Head of caudate nucleus (tissue), 42 donors: ENCODE measurements around the gene ZNF91.
A peak's percentile ranks its signal among the peaks of the same experiment; 100 is the strongest.
"Not testable (repeated sequence)": the region's sequence is repeated elsewhere in the genome, so short reads cannot be mapped to it uniquely, and the experiment has no call there.

Source experiments
- DNase-seq, 42 donors: peaks; one replicate each; pipeline versions ENCODE4 v3.0.0 to v3.0.0-alpha.2; 2020 to 2021; ENCODE audit warnings: mixed read lengths in 7 of 42
- intact Hi-C: fragments of 100-400 bp; cut with DNase I; formaldehyde crosslinking; loops from one replicate; pipeline ENCODE4 v1.15.0; 2022

ZNF91 gene

DNA sequence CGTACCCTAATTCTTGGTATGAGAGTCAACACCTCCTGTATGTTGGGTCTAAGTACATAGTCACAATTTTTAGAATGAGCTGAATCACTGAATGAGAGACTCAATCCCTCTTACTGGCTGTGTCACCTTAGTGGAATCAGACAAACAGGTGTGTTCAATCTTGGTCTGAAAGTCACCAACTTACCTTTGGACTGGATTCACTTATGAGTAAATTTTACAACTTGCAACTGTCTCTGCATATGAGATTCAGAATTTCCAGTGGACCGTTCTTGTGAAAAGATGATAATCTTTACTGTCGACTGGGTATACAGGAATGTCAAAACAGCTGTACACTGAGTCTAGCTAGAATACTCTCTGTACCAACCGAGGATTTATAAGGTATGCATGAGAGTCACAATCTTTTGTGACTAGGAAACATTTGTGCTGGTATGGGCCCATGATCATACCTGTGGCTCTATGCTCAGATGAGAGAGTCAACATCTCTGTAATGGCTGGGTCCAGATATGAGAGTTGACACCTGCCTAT, 5.9 kb upstream of the ZNF91 start:
- intact Hi-C loops: no loop called here
- no peak for DNase-seq

DNA sequence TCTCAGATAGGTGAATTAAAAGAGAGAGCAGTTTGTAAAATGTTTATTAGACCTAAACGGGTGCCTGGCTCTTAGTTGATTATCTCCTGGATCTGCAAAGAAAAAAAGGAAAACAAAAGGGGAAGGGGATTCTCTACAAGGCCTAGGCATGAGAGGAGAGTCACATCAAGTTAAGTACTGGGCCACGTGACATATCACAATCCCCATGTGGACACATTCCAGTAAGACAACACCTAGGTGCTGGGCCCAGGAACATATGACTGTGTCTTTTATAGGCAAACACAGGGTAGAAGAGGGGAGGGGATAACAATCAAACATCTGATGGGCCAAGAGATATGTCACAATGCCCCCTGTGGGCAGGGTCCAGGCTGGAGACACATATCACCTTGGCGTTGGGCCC, 4.2 kb upstream of the ZNF91 start:
- intact Hi-C loops: no loop called here

DNA sequence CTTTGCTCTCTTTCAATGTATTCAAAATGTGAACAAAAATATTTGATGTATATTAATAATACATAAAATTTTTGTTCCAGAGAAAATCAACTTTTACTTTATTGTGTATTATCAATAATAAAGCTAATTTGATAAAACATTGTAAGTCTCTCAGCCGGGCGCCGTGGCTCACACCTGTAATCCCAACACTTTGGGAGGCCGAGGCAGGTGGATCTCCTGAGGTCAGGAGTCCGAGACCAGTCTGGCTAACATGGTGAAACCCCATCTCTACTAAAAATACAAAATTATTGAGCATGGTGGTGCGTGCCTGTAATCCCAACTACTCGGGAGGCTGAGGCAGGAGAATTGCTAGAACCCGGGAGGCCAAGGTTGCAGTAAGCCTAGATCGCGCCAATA, 449 bp upstream of the ZNF91 start:
- intact Hi-C loops: not testable (repeated sequence)
- DNase-seq: peak in 5 of 42 donors; percentile 14 to 48 (median 25)

More for the DNA sequence above, 4.2 kb upstream of the ZNF91 start:
- DNase-seq: no peak

DNA sequence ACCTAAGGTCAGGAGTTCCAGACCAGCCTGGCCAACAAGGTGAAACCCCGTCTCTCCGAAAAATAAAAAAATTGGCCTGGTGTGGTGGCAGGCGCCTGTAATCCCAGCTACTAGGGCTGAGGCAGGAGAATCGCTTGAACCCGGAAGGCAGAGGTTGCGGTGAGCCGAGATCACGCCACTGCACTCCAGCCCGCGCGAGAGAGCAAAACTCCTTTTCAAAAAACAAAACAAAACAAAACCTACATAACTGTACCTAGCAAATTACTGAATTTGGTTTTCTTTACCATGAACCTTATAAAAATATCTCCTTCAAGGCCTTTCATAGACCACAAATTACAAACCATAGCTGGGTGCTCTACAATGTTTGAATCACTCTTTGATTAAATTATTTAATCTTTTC, 760 bp downstream of the ZNF91 start:
- peak in 16 of 42 donors; percentile 4 to 46 (median 23) for DNase-seq
- intact Hi-C loops: no loop called here

DNA sequence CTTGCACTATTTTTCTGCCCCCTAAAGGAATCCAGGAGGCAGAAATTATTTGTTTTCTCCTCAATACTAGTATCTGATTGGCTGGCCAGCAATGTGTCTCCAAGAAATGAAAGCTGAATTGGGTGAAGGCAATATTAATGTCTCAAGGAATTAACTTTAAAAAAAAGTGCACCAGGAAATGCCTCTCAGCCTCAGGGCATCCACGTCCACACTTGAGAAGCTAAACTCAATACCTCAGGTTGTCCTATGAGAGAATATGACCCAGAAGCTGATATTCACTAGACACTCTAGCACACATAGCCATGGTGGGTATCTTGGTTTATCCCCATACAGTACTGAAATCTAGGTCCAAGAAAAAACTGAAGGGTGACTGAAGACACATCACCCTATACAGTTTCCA, 2.1 kb downstream of the ZNF91 start:
- DNase-seq: peak in 1 of 42 donors; percentile 25
- intact Hi-C loops: no loop called here

DNA sequence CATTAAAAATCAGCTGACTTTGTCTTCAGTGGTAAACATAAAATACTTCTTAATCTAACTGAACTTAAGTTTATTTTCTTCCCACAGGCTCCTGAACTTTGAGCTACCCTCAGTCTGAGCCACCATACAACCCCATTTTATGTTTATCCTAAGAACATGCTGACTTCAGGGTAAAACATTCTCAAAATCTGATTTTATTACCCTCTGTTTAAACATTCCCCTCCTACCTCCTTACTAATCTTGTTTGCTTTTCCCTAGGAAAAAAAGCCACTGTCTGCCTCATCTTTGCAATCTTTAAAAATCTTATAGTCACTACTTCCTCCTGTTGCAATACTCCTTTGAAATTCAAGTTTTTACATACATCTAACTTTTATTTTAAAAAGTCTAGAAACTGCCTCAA, 4.0 kb downstream of the ZNF91 start:
- intact Hi-C loops: no loop called here
- DNase-seq: no peak

DNA sequence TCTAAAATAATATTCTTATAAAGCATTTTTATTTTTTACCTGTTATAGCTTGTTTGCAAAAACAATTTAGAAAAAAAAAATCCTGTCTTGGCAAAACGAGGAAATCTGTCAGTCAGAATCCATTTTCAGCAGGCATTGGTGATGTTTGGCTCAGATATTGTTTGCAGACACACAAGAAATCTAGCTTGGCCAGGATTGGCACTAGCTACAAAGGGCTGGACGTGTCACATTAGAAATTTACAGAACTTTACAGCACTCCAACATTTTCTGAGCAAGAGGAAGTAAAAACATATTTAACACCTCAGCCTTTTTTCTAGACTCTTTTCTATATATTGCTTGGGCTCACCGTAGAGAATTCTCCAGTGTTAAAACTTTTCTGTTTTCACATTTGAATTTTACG, 9.9 kb downstream of the ZNF91 start:
- intact Hi-C loops: no loop called here
- DNase-seq: no peak

DNA sequence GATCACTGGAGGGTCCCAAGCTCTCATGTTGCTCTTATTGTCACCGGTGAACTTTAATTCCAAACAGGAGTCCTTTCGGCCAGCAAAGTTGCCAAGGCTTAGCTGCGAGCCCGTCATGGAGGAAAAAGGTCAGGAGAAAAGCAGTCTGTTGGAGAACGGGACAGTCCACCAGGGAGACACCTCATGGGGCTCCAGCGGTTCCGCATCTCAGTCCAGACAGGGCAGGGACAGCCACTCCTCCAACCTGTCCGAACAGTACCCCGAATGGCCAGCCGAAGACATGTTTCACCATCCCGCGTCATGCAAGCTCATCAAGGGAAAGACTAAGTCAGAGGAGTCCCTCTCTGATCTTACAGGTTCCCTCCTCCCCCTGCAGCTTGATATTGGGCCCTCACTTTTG, 10.4 kb downstream of the ZNF91 start:
- no peak for DNase-seq
- intact Hi-C loops: no loop called here

DNA sequence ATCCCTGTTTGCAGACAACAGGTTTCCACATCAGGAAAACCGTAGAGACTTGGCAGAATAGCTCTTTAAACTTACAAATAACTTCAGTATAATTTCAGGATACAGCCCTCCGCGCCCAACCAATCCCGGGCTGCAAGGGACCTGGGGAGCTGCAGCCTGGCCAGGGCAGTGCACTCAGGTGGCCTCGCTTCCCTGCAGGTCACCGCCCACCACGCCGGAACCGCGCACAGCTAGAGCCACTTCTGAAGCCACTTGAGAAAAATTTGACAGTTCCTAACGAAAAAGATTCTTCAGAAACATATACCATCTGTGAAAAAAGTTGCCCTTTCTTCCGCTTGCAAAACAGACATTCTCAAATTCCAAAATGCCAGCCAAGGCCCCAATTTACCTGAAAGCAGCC, 11.1 kb downstream of the ZNF91 start:
- no peak for DNase-seq
- intact Hi-C loops: no loop called here

DNA sequence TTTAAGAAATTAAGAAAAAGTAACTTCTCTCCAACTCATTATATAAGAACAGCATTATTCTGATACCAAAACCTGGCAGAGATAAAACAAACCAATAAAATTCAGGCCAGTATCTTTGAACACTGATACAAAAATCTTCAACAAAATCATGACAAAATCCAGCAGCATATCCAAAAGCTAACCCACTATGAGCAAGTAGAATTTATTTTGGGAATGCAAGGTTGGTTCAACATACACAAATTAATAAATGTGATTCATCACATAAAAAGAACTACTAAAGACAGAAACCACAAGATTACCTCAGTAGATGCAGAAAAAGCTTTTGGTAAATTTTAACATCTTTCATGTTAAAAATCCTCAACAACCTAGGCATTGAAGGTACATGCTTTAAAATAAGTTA, 12.3 kb downstream of the ZNF91 start:
- DNase-seq: no peak
- intact Hi-C loops: no loop called here

DNA sequence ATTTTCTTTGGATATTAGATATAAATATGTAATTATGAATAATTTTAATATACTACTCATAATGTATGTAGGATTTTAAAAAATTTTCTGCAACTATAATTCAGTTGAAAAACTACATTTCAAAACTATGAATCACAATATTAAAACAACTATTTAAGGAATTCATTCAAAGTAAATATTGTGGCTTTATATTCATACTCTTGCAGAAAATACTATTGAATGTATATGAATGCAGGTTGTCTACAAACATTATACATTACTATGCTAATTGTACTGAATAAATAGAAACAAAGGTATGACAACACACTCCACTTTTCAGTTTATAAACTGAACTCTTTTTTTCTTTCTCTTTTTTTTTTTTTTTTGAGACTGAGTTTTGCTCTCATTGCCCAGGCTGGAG, 14.2 kb downstream of the ZNF91 start:
- intact Hi-C loops: no loop called here

DNA sequence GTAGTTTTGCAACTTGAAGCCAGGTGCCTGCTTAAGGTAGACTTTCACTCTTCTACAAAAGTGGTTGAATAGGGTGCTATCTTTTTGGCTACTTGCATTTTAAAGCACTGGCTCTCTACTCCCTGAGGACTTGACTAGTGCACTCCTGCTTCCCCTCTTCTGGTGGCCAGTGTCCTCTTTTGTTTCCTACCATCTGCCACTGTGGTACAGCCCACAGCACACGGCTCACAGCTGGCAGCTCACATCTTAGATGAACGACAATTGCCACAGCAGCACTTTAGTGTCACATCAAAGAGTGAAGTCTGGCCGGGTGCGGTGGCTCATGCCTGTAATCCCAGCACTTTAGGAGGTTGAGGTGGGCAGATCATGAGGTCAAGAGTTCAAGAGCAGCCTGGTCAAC, 15.6 kb downstream of the ZNF91 start:
- intact Hi-C loops, DNase-seq: not testable (repeated sequence)

More for the DNA sequence above, 14.2 kb downstream of the ZNF91 start:
- no peak for DNase-seq

DNA sequence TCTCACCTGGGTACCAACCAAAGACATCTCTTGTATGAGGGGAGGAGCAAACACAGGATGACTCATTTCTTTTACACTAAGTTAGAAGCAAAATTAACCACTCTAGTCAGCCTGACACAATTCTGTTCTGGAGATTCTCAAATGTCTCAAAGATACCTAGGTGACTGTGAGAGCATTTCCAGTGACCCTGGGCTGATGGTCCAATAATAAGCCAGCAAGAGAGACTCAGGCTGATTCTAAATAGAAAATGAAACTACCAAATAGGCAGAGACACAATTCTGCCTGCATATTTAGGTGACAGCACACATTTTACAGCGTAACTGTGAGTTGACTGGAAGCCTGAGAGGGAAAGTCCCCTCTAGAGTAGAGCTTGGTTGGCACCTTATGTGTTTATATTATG, 16.3 kb downstream of the ZNF91 start:
- no peak for DNase-seq
- intact Hi-C loops: no loop called here

DNA sequence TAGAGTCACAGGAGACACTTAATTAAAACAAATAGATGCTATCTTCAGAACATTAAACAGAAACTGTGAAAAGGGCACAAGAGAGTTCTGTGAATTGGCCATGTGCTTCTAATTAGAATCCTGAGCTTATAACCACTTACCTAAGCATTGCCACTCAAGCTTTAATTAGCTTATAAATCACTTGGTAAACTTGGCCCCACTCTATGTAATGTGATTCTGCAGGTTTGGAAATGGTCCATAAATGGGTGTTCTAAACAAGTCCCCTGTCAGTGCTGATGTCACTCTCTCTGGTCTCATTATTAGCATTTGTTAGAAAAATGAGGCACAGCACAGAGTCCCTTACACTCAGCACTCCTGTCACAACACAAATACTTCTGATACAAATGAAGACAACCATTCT, 18.0 kb downstream of the ZNF91 start:
- DNase-seq: no peak
- intact Hi-C loops: no loop called here

DNA sequence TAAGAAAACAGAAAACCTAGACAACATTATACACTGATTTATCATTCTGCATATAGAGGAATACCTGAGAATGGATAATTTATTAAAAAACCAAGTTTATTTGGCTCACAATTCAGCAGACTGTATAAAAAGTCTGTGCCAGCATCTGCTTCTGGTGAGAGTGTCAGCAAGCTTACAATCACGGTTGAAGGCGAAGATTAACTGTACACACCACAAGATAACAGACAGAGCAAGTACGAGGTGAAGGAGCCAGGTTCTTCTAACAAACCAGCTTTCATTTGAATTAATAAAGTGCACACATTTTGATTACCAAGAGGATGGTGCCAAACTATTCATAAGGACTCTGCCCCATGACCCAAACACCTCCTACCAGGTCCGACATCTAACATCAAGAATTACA, 28.8 kb downstream of the ZNF91 start:
- DNase-seq: no peak
- intact Hi-C loops: no loop called here

DNA sequence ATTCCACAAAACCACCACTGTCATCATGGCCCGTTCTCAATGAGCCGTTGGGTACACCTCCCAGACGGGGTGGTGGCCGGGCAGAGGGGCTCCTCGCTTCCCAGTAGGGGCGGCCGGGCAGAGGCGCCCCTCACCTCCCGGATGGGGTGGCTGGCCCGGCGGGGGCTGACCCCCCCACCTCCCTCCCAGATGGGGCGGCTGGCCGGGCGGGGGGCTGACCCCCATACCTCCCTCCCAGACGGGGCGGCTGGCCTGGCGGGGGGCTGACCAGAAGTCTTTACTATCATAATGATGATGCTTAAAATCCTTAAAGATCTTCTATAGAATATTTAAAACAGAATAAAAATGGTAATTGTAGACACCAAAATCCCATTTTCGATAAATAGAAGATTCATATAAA, 29.2 kb downstream of the ZNF91 start:
- DNase-seq, intact Hi-C loops: not testable (repeated sequence)

DNA sequence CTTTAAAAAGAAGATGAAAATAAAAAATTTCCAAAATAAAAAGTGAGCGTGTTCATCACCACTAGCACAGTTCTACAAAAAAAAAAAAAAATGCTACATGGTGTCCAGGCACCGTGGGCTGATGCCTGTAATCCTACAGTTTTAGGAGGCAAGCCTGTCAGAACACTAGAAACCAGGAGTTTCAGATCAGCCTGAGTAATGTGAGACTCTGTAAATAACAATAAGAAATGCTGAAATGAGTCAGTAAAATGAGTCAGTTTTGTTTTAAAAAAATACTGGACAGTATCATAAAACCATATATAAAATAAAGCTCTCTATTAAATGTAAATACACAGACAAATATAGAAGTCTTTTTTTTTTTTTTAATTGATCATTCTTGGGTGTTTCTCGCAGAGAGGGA, 30.0 kb downstream of the ZNF91 start:
- no peak for DNase-seq
- intact Hi-C loops: no loop called here

DNA sequence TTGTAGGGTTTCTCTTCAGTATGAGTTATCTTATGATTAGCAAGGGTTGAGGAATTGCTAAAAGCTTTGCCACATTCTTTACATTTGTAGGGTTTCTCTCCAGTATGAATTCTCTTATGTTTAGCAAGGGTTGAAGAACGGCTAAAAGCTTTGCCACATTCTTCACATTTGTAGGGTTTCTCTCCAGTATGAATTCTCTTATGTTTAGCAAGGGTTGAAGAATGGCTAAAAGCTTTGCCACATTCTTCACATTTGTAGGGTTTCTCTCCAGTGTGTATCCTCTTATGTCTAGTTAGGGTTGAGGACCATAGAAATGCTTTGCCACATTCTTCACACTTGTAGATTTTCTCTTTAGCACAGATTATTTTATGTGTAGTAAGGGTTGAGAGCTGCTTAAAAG, 33.4 kb downstream of the ZNF91 start:
- DNase-seq, intact Hi-C loops: not testable (repeated sequence)

DNA sequence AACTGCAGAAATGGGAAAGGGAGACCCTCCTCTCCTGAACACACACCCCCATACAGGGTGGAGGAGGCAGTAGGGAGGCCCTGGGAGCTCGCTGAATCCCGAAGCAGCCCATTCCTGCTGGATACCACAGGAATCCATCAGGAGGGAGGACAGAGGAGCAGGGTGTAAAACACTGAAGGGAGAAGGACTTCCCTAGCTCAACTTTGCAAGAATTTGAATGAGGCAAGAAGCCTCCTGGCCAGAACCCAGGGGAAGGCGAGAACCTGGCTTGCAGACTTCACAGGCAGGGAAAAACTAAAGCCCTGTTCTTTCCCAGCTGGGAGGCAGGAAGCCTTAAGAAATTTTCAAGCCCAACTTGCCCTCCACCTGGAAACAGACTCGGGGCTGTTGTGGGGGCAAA, 43.5 kb downstream of the ZNF91 start:
- no peak for DNase-seq
- intact Hi-C loops: no loop called here

DNA sequence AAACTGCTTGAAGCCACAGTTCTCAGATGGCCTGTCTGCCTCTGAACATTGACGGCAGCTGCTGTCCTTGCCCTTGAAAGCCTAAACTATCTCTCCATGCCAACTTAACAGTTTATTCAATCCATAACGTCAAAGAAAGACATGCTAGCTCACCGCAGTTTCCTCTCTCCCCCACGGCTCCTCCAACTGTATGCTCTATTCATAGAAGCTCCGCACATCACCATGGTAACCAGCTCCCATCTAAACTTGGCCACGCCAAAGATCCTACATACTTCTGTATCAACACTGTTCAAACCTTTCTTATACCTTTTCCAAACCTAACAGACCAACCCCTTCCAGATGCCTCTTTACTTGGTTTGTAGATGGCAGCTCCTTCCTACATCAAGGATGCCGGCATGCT, 48.6 kb downstream of the ZNF91 start:
- intact Hi-C loops: no loop called here
- peak in 39 of 42 donors; percentile 19 to 90 (median 58) for DNase-seq

DNA sequence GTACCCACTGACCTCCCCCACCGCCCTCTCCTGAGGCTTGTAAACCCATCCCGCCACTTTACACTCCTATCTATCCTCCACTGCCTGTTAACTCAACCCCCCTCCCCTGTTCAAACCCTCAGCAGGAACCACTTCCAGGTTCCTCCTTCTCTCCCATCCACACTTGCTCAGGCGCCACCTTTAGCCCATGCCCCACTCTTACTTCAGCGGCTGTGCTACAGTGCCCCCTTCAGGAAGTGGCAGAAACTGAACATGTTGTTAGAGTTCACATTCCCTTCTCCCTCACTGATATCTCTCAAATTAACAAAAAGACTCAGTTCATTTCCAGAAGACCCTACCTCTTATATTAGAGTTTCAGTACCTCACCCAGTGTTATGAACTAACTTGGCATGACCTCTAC, 49.4 kb downstream of the ZNF91 start:
- intact Hi-C loops: no loop called here
- no peak for DNase-seq

DNA sequence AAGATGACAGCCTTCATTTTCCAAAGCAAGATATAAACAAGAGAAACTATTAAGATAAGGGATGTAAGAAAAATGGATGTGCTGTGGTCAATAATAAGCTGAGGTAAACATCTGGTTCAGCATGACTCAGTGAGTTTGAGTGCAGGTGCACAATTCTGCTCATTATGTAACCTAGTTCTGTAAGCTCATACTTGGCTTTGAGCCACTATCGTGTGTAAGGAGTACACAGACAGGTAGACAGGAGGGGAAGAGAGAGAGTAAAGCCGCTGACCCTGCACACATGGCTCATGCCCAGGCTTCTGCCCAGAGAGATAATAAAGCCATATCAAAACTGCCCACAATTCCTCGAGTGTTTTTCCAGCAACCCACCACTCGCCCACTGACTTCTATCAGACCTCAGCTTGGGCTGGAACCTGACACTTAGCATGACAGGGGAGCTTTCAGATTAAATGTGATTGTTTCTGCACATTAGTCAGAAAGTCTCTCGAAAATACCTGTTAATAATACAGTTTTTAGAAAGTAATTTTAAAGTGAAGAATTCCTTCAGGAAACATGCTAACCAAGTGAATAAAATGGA, 51.7 kb downstream of the ZNF91 start:
- DNase-seq: peak in 18 of 42 donors; percentile 4 to 60 (median 24)
- intact Hi-C loops: no loop called here
